ENCODE results near the gene ACTR3.

Gene ACTR3

DNA sequence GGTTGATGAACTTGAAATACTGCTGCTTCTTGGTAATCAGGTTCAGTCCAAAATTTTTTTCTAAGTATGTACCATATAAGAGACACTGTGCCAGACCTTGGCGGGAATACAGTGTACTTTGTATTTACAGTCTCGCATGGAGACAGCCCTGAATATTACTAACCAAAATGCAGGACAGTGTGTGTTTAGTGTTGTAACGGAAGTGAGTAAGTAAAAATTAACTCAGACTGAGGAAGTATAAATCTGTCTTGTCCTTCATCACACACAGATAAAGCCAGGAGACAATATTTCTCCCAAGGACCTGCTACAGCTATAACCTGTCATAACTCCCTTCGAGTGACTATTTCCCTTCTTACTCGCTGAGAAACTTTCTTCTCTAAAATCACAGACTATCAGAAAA, 76.9 kb downstream of the ACTR3 start:
- TF ChIP-seq, protein P1, sequence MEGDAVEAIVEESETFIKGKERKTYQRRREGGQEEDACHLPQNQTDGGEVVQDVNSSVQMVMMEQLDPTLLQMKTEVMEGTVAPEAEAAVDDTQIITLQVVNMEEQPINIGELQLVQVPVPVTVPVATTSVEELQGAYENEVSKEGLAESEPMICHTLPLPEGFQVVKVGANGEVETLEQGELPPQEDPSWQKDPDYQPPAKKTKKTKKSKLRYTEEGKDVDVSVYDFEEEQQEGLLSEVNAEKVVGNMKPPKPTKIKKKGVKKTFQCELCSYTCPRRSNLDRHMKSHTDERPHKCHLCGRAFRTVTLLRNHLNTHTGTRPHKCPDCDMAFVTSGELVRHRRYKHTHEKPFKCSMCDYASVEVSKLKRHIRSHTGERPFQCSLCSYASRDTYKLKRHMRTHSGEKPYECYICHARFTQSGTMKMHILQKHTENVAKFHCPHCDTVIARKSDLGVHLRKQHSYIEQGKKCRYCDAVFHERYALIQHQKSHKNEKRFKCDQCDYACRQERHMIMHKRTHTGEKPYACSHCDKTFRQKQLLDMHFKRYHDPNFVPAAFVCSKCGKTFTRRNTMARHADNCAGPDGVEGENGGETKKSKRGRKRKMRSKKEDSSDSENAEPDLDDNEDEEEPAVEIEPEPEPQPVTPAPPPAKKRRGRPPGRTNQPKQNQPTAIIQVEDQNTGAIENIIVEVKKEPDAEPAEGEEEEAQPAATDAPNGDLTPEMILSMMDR (IDR thresholded peaks at IDR 0.05; ENCODE audit: low read depth, low read length), result no peak
- no peak for DNase-seq (ENCODE audit: extremely low read depth, low read depth)

DNA sequence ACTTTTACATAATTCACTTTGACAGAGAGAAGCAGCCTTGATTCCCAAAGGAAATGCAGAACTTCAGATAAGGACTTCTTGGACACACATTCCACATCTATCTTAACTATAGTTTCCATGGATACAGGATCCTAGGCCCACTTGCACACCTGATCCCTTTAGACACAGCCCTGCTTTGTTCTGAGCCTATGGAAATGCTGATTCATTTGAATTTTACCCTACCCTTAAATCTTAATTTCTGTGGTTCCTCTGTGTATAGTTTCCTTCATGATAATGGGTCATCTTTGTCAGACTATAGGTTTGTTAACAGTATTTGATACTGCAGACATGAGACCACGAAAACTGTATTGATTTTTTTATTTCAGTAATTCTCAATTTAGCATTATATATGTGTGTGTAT, 77.4 kb downstream of the ACTR3 start:
- TF ChIP-seq, protein P1 (IDR thresholded peaks at IDR 0.05; ENCODE audit: low read depth, low read length), result no peak

DNA sequence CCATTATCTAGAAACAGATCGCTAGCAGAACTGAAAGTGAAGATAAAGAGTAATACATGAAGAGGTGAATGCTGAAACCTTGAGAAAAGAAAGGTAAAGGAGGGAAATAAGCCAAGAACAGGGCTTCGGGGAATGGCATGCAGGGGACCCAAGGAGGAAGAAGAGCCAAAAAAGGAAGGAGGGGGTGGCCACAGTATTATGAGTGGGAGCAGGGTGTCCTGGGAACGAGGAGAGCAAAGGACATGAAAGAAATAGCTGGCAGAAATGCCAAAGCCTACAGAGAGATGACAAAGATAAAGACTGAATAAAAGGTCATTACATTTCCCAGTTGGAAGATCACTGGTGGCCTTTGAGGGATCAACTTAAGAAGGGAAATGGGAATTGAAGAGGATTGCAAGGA, 82.9 kb downstream of the ACTR3 start:
- DNase-seq (ENCODE audit: extremely low read depth, low read depth), result no peak
- TF ChIP-seq, protein P1 (IDR thresholded peaks at IDR 0.05; ENCODE audit: low read depth, low read length), result no peak

More for the DNA sequence above, 77.4 kb downstream of the ACTR3 start:
- DNase-seq (ENCODE audit: extremely low read depth, low read depth), result no peak

DNA sequence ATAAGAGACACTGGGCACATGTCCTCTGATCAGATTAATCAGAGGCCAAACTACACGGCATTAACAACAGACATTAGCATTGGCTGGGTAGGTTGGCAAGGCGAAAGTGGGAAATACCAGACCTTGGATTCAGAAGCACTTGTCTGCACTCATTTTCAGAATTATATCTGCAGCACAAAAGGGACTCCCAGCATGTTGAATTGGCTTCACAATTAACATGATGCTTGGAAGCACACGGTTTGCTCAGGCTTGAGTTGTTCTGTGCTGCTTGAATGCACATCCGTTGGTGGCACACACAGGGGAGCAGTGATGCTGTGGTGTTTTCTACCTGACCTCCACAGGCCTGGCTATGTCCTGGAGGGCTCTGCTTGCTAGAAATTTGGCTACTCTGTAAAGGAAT, 83.9 kb downstream of the ACTR3 start:
- DNase-seq (ENCODE audit: extremely low read depth, low read depth), result no peak
- TF ChIP-seq, protein P1 (IDR thresholded peaks at IDR 0.05; ENCODE audit: low read depth, low read length), result no peak

DNA sequence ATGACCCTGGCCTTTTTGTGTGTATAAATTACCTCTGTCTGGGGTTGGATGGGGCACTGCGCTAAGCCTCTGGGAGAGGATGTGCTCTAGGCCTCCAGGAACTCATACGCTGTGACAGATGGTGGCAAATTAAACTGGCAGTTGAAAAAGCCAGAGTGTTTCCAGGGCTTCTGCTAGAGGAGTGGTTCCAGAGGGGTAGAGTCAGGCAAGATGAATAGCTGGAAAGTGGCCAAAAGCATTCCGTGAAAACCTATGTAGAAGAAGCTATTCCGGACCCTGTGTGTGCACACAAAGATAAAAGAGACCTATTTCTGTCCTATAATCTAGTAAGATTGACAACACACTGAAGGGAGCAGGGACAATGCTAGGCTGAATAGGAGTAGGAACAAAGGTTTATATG, 84.8 kb downstream of the ACTR3 start:
- DNase-seq (ENCODE audit: extremely low read depth, low read depth), result no peak
- TF ChIP-seq, protein P1 (IDR thresholded peaks at IDR 0.05; ENCODE audit: low read depth, low read length), result no peak

DNA sequence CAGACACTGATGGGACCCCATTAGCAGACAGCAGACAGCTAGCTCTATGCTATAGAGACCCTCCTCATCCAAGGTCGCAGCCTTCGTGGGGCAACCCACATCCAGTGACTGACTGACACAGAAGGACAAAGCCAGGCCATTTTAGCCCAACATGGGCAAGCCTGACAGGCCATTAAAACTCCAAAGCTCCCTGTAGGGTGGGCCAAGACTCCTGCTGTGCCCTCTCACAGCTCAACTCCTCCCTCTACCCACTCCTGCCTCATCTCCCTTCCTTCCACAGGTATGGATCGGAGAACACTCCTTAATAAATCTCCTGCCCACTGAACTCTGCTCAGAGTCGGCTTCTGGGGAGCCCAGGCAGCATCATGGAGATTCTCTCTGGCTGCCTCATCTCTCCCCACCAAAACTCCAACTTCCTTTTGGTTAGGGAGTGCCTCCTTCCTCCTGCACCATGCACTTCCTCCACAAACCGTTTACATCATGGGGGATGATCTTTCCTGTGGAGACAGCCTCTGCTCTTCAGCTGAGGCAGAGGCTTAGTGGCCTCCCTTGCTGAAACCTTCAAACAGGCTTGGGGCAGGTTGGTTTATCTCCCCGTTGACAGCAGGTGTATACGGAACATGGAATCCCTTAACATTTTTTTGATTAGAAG, 86.5 kb downstream of the ACTR3 start:
- DNase-seq (ENCODE audit: extremely low read depth, low read depth), result no peak
- TF ChIP-seq, protein P1 (IDR thresholded peaks at IDR 0.05; ENCODE audit: low read depth, low read length), result no peak

DNA sequence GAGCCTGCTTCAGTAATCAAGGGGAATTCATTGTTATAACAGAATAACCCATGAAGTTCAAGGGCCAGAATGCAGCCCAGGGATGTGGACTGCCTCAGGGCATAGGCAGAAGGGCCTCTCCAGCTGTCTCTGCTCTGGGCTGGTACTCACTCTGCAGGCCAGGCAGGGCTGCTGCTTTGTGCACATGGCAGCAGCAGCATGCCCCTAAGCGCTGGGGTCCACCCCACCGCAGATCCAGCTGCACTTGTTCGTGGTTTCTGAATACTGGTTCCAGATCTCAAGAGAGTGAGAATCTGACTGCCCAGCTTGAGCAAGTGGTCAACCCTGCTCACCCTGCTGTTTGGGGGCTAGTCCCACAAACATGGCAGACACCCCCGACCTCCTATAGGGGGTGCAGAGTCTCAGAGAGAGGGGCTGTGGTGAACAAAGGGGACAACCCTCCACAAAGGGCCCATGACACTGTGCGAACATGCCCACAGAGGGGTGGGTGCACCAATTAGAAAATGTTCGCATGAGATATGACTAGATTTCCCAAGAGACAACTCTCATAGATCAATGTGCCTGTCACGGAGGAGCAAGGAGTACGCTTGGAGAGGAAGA, 87.3 kb downstream of the ACTR3 start:
- DNase-seq (ENCODE audit: extremely low read depth, low read depth), result no peak
- TF ChIP-seq, protein P1 (IDR thresholded peaks at IDR 0.05; ENCODE audit: low read depth, low read length), result no peak
